ENCODE measurements around the gene CCDC186.

DNA sequence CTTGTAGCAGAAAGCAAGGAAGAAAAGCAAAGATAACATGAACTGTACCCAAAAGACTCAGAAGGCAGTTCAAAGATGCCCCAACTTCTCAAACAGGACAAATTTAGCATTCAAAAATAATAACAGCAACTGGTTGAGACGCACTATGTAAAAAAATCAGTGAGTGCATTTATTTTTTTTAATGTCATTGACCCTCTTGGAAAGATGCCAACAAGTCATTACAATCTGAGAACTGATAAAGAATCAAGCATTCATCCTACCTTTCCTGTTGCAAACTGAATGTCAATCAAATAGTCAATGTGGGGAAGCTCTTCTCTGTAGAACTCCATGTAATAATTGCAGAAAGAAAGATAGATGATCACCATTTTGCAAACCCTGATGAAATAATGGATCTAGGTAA, 1.7 kb upstream of the CCDC186 start:
- TF ChIP-seq, protein P1, sequence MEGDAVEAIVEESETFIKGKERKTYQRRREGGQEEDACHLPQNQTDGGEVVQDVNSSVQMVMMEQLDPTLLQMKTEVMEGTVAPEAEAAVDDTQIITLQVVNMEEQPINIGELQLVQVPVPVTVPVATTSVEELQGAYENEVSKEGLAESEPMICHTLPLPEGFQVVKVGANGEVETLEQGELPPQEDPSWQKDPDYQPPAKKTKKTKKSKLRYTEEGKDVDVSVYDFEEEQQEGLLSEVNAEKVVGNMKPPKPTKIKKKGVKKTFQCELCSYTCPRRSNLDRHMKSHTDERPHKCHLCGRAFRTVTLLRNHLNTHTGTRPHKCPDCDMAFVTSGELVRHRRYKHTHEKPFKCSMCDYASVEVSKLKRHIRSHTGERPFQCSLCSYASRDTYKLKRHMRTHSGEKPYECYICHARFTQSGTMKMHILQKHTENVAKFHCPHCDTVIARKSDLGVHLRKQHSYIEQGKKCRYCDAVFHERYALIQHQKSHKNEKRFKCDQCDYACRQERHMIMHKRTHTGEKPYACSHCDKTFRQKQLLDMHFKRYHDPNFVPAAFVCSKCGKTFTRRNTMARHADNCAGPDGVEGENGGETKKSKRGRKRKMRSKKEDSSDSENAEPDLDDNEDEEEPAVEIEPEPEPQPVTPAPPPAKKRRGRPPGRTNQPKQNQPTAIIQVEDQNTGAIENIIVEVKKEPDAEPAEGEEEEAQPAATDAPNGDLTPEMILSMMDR (IDR thresholded peaks at IDR 0.05; ENCODE audit: poor library complexity, severe bottlenecking) = no peak
- TF ChIP-seq EP300 (conservative IDR thresholded peaks at IDR 0.05; ENCODE audit: poor library complexity, severe bottlenecking) (no peak), TAF1 (IDR thresholded peaks at IDR 0.05; ENCODE audit: low read depth) (no peak), EZH2 (IDR thresholded peaks at IDR 0.05; ENCODE audit: borderline replicate concordance, insufficient read depth, low read length, poor library complexity, severe bottlenecking) (no peak), POLR2AphosphoS5 (IDR thresholded peaks at IDR 0.05) (no peak), RAD21 (conservative IDR thresholded peaks at IDR 0.05) (no peak), REST (IDR thresholded peaks at IDR 0.05; ENCODE audit: borderline replicate concordance) (no peak), MXI1 (conservative IDR thresholded peaks at IDR 0.05; ENCODE audit: poor library complexity, severe bottlenecking) (no peak), SMC3 (conservative IDR thresholded peaks at IDR 0.05; ENCODE audit: poor library complexity) (no peak)
